Activated CD4-positive, alpha-beta T cell treated with anti-CD3 and anti-CD28 coated beads for 4 hours (primary cell): ENCODE measurements around the gene ENTPD2.
"Not testable (repeated sequence)": the region's sequence is repeated elsewhere in the genome, so short reads cannot be mapped to it uniquely, and the experiment has no call there.

Source experiments
- DNase-seq, 2 donors: peaks; one replicate each; pipeline ENCODE4 v3.0.0-alpha.2; 2020

Gene ENTPD2

GRCh38 chr9:137044037-137044436, 9.8 kb downstream of the ENTPD2 start:
- no peak for DNase-seq

GRCh38 chr9:137042751-137043727, 10.8 kb downstream of the ENTPD2 start:
- no peak for DNase-seq

DNA sequence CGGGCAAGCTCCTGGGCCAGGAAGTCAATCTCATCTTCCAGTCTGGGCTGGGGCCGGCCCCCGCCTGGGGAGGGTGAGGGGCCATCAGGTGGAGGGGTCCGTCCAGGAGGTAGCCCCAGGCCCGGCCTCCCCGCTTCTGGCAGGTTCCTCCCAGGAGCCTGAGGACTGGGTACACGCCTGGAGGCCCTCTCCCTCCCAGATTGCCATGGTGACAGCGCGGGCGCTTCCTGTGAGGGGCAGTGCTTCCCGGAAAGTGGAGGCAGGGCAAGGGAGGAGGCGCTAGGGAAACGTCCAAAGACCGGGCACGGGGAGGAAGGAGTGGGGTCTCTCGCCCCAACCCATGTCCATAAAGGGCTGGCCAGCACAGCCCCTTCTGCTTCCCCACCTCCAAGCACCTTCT, 12.7 kb downstream of the ENTPD2 start:
- no peak for DNase-seq

GRCh38 chr9:137040568-137040967, 13.3 kb downstream of the ENTPD2 start:
- DNase-seq: no peak

DNA sequence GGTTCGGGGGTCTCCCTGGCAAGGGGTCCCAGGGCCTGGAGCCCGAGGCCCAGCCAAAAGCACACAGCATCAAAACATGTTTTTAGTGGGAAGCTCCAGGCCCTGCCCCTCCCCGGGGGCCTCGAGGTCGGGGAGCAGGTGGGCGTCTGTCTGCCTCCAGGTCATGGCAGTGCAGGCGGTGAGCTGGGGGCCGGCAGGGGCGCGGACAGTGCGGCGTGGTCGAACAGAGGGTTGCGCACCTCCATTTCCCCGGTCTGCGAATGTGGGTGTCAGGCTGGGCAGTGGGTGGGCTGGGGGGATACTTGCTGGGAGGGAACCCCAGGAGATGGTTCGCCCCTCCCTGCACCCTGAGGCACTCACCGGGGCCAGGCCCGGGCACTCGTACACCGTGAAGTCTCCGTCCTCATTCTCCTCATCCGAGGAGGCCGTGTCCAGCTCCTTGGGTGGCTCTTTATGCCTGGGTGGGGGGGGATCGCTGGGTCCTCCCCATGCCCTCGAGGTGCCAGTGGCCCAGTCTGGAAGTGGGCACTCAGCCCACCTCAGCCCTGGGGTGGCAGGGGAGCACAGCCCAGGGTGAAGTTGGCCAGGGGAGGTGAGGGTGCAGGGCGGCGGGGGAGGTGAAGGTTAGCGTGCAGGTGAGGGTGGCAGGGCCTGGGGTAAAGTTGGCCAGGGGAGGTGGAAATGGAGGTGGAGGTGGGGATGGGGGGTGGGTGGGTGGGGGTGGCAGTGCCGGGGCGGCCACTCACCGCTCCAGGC, 14.1 kb downstream of the ENTPD2 start:
- DNase-seq: no peak

DNA sequence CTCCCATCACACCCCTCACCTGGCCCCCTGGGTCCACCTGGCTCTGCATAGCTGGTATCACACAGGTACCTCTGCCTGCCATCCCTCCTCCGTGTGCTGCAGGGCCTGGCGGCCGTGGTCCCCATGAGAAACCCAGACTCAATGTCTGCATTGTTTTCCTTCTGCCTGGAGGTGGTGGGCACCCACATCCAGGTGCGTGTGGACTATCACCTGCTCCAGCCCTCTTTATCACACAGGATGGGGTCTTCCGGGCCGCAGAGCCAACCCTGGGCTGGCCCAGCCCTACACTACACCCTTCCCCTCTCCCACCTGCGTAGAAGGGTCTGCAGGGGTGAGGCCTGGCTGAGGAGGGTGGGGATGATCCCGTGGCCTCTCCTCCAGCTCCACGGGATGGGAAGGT, 14.9 kb downstream of the ENTPD2 start:
- DNase-seq: no peak

DNA sequence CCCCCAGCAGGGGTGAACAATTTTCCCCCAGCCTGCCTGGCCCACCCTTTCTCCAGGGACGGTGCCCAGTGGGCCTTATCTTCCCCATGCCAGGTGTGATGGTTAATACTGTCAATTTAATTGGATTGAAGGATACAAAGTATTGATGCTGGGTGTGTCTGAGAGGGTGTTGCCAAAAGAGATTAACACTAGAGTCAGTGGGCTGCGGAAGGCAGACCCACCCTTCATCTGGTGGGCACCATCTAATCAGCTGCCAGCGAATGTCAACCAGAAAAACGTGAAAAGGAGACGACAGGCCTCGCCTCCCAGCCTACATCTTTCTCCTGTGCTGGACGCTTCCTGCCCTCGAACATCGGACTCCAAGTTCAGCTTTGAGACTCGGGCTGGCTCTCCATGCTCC, 16.4 kb downstream of the ENTPD2 start:
- DNase-seq: no peak

DNA sequence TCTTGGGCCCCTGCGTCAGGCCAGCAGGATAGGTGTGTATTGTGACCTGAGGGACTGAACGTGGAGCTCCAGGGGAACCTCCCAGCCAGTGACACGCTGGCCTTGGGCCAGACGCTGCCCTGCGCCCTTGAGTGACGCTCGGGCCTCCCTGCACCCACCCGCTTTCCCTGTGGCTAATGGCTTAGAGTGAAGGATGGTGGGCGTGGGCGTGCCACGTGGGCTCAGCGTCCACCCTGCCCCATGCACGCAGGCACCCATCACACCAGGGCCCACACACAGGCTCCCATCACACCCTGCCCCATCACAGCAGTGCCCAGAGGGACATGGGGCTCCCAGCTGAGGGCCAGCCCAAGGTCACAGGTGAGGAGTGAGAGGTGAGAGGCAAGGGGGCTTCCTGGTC, 16.8 kb downstream of the ENTPD2 start:
- DNase-seq: no peak

- DNase-seq: no peak
Measured at GRCh38 chr9:137035937-137036336, 17.9 kb downstream of the ENTPD2 start.

DNA sequence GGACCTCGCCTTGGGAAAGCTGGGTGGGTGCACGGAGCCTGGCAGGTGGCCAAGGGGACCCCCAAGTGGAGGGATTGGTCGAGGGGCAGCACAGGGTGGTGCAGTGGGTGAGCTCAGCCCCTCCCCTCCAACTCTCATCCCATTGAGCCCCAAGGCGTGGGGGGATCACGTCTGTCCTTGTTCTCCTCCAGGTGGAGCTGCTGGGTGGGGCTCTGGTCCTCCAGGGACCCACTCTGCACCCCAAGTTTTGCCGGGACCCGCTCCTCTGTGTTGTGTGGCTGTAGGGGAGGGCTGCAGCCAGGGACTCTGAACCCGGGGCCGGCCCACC, 18.4 kb downstream of the ENTPD2 start:
- DNase-seq: no peak

GRCh38 chr9:137034709-137035506, 19.0 kb downstream of the ENTPD2 start:
- peak; percentile 85 to 86 for DNase-seq

GRCh38 chr9:137034039-137034708, 19.7 kb downstream of the ENTPD2 start:
- no peak for DNase-seq

DNA sequence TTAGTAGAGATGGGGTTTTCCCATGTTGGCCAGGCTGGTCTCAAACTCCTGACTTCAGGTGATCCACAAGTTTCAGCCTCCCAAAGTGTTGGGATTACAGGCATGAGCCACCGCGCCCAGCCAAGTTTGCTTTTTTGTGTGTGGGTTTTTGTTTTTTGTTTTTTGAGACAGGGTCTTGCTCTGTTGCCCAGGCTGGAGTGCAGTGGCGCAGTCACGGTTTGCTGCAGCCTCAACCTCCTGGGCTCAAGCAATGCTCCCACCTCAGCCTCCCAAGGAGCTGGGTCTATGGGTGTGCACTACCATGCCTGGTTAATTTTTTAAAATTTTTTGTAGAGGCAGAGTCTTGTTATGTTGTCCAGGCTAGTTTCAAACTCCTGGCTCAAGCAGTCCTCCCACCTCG, 20.4 kb downstream of the ENTPD2 start:
- DNase-seq: not testable (repeated sequence)

- DNase-seq: no peak
Measured at GRCh38 chr9:137032858-137033257, 21.0 kb downstream of the ENTPD2 start.

DNA sequence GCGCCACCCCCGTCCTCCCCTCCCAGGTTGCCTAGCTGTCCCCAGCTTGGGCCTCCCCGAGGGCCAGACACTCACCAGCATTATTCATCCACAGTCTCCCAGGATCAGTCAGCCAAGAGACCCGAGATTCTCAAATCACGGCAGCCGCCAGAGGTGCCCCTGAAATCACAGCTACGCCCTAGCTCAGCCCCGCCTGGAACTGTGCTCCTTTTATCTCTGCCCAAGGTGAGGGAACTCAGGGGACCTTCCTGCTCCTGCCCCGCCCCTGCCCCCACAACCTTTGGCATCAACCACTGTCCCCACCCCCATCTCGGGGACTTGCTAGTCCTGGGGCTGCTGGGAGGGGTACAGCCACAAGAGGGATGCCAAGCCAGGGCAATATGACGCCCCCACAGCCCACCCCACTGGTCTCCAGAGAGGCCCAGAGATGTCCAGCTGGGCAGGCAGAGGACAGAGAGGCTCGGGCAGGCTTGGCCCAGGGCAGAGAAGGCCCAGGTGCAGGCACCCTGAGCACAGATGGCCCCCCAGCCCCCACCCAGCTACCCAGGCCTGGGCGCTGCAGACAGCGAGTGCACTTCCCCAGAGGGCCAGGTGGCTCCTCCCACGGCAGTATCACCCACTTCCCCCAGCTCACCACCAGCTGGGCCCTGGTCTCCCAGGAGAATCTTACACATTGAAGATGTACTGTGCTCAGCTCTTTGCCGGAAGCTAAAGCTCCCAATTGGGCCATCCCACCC, 21.8 kb downstream of the ENTPD2 start, which contains the start of gene FUT7:
Gene FUT7, minus strand, starts transcription at position 185 of the 737 bp plus-strand sequence. Its CDS starts 97 bp downstream, at position 88.
- DNase-seq: no peak

- DNase-seq: peak; percentile 13 to 37
Measured at GRCh38 chr9:137030538-137031527, 23.0 kb downstream of the ENTPD2 start.

DNA sequence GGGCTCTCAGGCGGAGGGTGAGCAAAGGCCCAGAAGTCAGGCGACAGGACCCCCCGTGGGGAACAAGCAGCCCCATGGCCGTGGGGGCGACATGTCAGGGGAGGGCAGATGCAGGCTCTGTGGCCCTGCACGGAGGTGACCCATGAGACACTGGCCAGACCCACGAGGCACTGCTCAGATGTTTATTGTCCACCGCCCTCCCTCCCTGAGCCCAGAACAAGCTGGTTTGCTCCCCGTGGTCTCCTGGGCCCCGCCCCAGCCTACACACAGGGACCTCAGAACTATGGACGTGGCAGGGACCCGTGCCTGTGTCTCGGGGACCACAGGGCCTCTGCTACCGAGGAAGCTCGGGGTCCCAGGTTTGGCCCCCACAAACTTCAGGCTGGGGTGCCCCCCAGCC, 23.9 kb downstream of the ENTPD2 start:
- no peak for DNase-seq

DNA sequence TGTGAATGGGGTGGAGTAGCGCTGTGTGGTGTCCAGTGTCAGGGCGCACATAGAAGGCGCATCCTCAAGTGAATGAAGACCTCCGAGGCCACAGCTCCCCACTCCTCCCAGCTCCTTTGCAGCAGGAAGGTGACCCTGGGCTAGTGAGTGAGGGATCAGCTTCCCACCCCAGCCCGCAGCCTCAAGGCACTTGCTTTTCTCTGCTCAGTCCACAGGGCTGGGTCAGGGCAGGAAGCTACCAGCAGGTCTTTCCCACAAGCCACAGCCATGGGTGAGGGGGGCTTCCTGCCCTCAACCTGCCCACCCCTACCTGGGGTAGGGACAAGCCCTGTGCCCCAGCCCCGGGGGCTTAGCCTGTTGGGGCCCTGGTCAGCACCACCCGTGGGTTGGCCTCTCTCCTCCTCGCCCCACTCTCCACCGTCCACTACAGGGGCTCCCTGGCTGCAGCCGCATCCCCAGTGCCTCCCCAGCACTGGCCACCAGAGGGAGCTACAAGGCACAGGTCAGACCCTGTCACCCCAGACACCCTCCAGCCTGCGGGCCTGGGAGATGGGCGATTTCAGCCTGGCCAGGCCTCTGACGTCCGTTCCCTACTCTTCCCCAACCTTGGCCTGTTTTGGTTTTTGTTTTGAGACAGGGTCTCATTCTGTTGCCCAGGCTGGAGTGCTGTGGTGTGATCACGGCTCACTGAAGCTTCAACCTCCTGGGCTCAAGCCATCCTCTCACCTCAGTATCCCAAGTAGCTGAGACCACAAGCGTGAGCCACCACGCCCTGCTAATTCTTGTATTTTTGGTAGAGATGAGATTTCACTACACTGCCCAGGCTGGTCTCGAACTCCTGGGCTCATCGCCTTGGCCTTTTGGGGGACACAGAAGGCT, 24.6 kb downstream of the ENTPD2 start:
- DNase-seq: peak; percentile 66 to 76
